B cell (primary cell): ENCODE measurements around the gene RAD51B. TPM values are rescaled to one million over a fixed set of nuclear protein-coding genes. Genes with fewer than 3 reads are reported as not detected.

Experiments
- ATAC-seq: fragments of 200-7000 bp; cut with Tn5 transposase; one replicate; pipeline ENCODE4 v1.10.0; 2021; ENCODE audit warnings: low read depth, mild to moderate bottlenecking, moderate number of reproducible peaks, moderate library complexity
- CTCF ChIA-PET: fragments of 350-600 bp; sonication (Branson Sonifier 250); formaldehyde crosslinking; loops from one replicate; lab custom pipeline; 2021; ENCODE audit warnings: antibody characterized with exemption, inconsistent platforms; lab: Charles Lee
- POLR2A ChIA-PET: fragments of 350-600 bp; sonication (Branson Sonifier 250); formaldehyde crosslinking; loops from one replicate; lab custom pipeline; 2021; ENCODE audit warnings: antibody characterized with exemption; lab: Charles Lee
- DNase-seq: peaks from one replicate; pipeline ENCODE4 v3.0.0; 2013
- H2AFZ ChIP-seq: 2 replicates; pipeline ENCODE4 v1.6.1; 2012; ENCODE audit warnings: mild to moderate bottlenecking, low read depth, low read length; ENCODE audit not compliant: insufficient read depth, poor library complexity, severe bottlenecking
- H3K27ac ChIP-seq, 2 donors: 1 replicate in 1 of 2; 2 replicates in 1 of 2; pipeline ENCODE4 v1.5.1; 2012 to 2013; ENCODE audit warnings: low read length in 2 of 2, mild to moderate bottlenecking in 2 of 2, moderate library complexity in 1 of 2
- H3K27me3 ChIP-seq, 4 experiments: fragments of 200-600 bp in 1 of 4; sonication (generic) in 1 of 4; replicated peaks in 1 of 4; 1 replicate in 2 of 4; 2 replicates in 2 of 4; pipeline versions ENCODE4 v1.6.1 to v1.7.0; 2013 to 2016; ENCODE audit warnings: low read length in 3 of 4, mild to moderate bottlenecking in 2 of 4, mixed read lengths in 1 of 4, moderate library complexity in 1 of 4; ENCODE audit not compliant: insufficient read depth in 4 of 4, control insufficient read depth in 3 of 4; ENCODE audit errors: control extremely low read depth in 1 of 4
- H3K36me3 ChIP-seq, 2 experiments: replicated peaks in 1 of 2; 1 replicate in 1 of 2; 2 replicates in 1 of 2; pipeline versions ENCODE4 v1.6.1 to v1.7.1; 2013; ENCODE audit warnings: low read length in 1 of 2; ENCODE audit not compliant: insufficient read depth in 2 of 2, control insufficient read depth in 1 of 2; ENCODE audit errors: control extremely low read depth in 1 of 2, extremely low read depth in 1 of 2
- H3K4me1 ChIP-seq, 2 donors: fragments of 200-600 bp in 1 of 2; sonication (generic) in 1 of 2; 1 replicate in 1 of 2; 2 replicates in 1 of 2; pipeline versions ENCODE4 v1.5.1 to v1.6.1; 2013 to 2017; ENCODE audit warnings: low read length in 2 of 2; ENCODE audit not compliant: control insufficient read depth in 2 of 2, insufficient read depth in 2 of 2
- H3K4me2 ChIP-seq: replicated peaks from 2 replicates; pipeline ENCODE3; 2012; ENCODE audit warnings: mild to moderate bottlenecking, low read depth, low read length; ENCODE audit not compliant: poor library complexity, severe bottlenecking
- H3K4me3 ChIP-seq, 5 experiments: fragments of 200-600 bp in 1 of 5; sonication (generic) in 1 of 5; 1 replicate in 3 of 5; 2 replicates in 2 of 5; pipeline versions ENCODE4 v1.5.1 to v1.7.0; 2011 to 2016; ENCODE audit warnings: low read length in 4 of 5, mild to moderate bottlenecking in 4 of 5, low read depth in 2 of 5, control low read depth in 1 of 5, moderate library complexity in 1 of 5; ENCODE audit not compliant: insufficient read depth in 1 of 5; ENCODE audit errors: control extremely low read depth in 1 of 5, extremely low read depth in 1 of 5
- H3K79me2 ChIP-seq: fragments of 200-600 bp; sonication (generic); one replicate; pipeline ENCODE4 v1.6.0; 2016; ENCODE audit warnings: low read length; ENCODE audit not compliant: control insufficient read depth, insufficient read depth
- H3K9ac ChIP-seq: fragments of 200-600 bp; sonication (generic); 2 replicates; pipeline ENCODE4 v1.6.1; 2017; ENCODE audit warnings: mild to moderate bottlenecking, low read length, moderate library complexity
- H3K9me3 ChIP-seq, 3 donors: one replicate each; pipeline versions ENCODE4 v1.6.1 to v1.7.1; 2013; ENCODE audit warnings: low read length in 2 of 3; ENCODE audit not compliant: control insufficient read depth in 2 of 3, insufficient read depth in 1 of 3; ENCODE audit errors: control extremely low read depth in 1 of 3
- H4K20me1 ChIP-seq: 2 replicates; pipeline ENCODE4 v1.6.0; 2012; ENCODE audit warnings: mild to moderate bottlenecking, low read length; ENCODE audit not compliant: insufficient read depth, control insufficient read depth, poor library complexity, severe bottlenecking
- H3K27ac Mint-ChIP-seq: one replicate; pipeline ENCODE4 v1.8.0; 2021; ENCODE audit warnings: mixed read lengths
- H3K27me3 Mint-ChIP-seq: one replicate; pipeline ENCODE4 v1.8.0; 2021; ENCODE audit warnings: mixed read lengths
- H3K4me1 Mint-ChIP-seq: one replicate; pipeline ENCODE4 v1.8.0; 2021; ENCODE audit warnings: mixed read lengths
- H3K4me3 Mint-ChIP-seq: one replicate; pipeline ENCODE4 v1.8.0; 2021; ENCODE audit warnings: mixed read lengths
- H3K9me3 Mint-ChIP-seq: one replicate; pipeline ENCODE4 v1.8.0; 2022; ENCODE audit warnings: mixed read lengths; ENCODE audit not compliant: insufficient read depth
- EZH2 ChIP-seq: IDR thresholded peaks from 2 replicates; pipeline ENCODE4 v1.6.1; 2012; ENCODE audit warnings: borderline replicate concordance, low read depth, mild to moderate bottlenecking, moderate library complexity, low read length; ENCODE audit not compliant: insufficient read depth, poor library complexity, severe bottlenecking
- WGBS: methylation state at CpG from one replicate; pipeline ENCODE4 v1.1.5; 2013; ENCODE audit warnings: missing lambda C conversion rate; ENCODE audit not compliant: insufficient coverage; 5-methylcytosine and 5-hydroxymethylcytosine counted together
- intact Hi-C: fragments of 100-400 bp; cut with micrococcal nuclease; formaldehyde crosslinking; loops from one replicate; pipeline ENCODE4 v1.10.0; 2022
- polyA plus RNA-seq: library from polyadenylated mRNA; depleted of rRNA; stranded (reverse); fragments of >200 nt; gene quantifications from 2 replicates; pipeline ENCODE4 v1.2.3, GENCODE V29; 2012
- total RNA-seq, 2 donors: library from RNA; stranded (reverse); fragments of 120-200 nt in 1 of 2; gene quantifications; 1 replicate in 1 of 2; 2 replicates in 1 of 2; pipeline versions ENCODE4 v1.2.3 to v1.2.4, GENCODE V29; 2013 to 2022
- TF ChIP-seq, protein P1 (sequence below): fragments of 200-600 bp; IDR thresholded peaks from one replicate; pipeline ENCODE4 v1.8.0; 2022; ENCODE audit warnings: antibody characterized with exemption, mild to moderate bottlenecking

The RAD51B gene
- total and polyA plus RNA-seq, 2 donors (not counting 1 experiment from before 2014, with no cell fraction given): 6.5 to 60.6 TPM

GRCh38 chr14:67935371-67935770 lies 115.8 kb downstream of the RAD51B start:
- Histone ChIP-seq H2AFZ (no peak overlapping the region), H3K4me3 (no peak overlapping the region), H3K4me2 (no peak overlapping the region), H3K9ac (no peak overlapping the region), H3K36me3 (no peaks in the 10 kb centered on the region), H3K9me3 (peaks cover 2 to 8% (median 3%) of the 10 kb centered on the region in 3 donors), H3K79me2 (peaks cover 5% of the 10 kb centered on the region), H3K27ac (no peak overlapping the region), H3K27me3 (no peaks in the 10 kb centered on the region), H4K20me1 (no peaks in the 10 kb centered on the region), H3K4me1 (peaks cover 0 to 3% of the 10 kb centered on the region in 2 donors)
- Mint-ChIP-seq H3K4me3 (no peak overlapping the region), H3K4me1 (peaks cover 5% of the 10 kb centered on the region), H3K27me3 (no peaks in the 10 kb centered on the region), H3K27ac (no peak overlapping the region), H3K9me3 (peaks cover 4% of the 10 kb centered on the region)
- intact Hi-C loops: loop anchor here (2.0 kb wide), 2 partner anchors 881 to 1155 kb away; no protein-coding TSS in a partner anchor
- ATAC-seq (no peak), DNase-seq (no peak)
- WGBS: no CpG with 5 or more reads among the region's 2 CpGs
- ChIA-PET CTCF (interaction anchor here (2.1 to 11.4 kb wide), 3 partner anchors 10 to 909 kb away, joined by 6 to 80 read pairs (median 20); no protein-coding TSS in a partner anchor), POLR2A (no interaction called here)
- TF ChIP-seq, protein P1, sequence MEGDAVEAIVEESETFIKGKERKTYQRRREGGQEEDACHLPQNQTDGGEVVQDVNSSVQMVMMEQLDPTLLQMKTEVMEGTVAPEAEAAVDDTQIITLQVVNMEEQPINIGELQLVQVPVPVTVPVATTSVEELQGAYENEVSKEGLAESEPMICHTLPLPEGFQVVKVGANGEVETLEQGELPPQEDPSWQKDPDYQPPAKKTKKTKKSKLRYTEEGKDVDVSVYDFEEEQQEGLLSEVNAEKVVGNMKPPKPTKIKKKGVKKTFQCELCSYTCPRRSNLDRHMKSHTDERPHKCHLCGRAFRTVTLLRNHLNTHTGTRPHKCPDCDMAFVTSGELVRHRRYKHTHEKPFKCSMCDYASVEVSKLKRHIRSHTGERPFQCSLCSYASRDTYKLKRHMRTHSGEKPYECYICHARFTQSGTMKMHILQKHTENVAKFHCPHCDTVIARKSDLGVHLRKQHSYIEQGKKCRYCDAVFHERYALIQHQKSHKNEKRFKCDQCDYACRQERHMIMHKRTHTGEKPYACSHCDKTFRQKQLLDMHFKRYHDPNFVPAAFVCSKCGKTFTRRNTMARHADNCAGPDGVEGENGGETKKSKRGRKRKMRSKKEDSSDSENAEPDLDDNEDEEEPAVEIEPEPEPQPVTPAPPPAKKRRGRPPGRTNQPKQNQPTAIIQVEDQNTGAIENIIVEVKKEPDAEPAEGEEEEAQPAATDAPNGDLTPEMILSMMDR: no peak
- TF ChIP-seq EZH2: no peak

- Mint-ChIP-seq H3K4me3 (no peak overlapping the region), H3K4me1 (peaks cover 5% of the 10 kb centered on the region), H3K27me3 (no peaks in the 10 kb centered on the region), H3K9me3 (no peaks in the 10 kb centered on the region), H3K27ac (no peak overlapping the region)
- no peaks in the 10 kb centered on the region for H3K36me3 ChIP-seq
- no peaks in the 10 kb centered on the region for H4K20me1 ChIP-seq
- H3K4me2 ChIP-seq: no peak overlapping the region
- ATAC-seq (no peak), DNase-seq (no peak)
- no peak overlapping the region for H3K9ac ChIP-seq
- no peak overlapping the region for H3K27ac ChIP-seq
- H2AFZ ChIP-seq: no peak overlapping the region
- peaks cover 0 to 3% of the 10 kb centered on the region in 2 donors for H3K4me1 ChIP-seq
- ChIA-PET CTCF (interaction anchor here (1.6 to 11.4 kb wide), 2 partner anchors 9 to 906 kb away, joined by 4 to 80 read pairs; no protein-coding TSS in a partner anchor), POLR2A (no interaction called here)
- H3K9me3 ChIP-seq: no peaks in the 10 kb centered on the region
- no peak for TF ChIP-seq EZH2
- TF ChIP-seq, protein P1: no peak
- H3K79me2 ChIP-seq: no peaks in the 10 kb centered on the region
- intact Hi-C loops: no loop called here
- H3K27me3 ChIP-seq: no peaks in the 10 kb centered on the region
- 100% methylated on average over 1 of the region's 2 CpGs for WGBS
- no peak overlapping the region for H3K4me3 ChIP-seq
Observed at GRCh38 chr14:67938071-67938470, 118.5 kb downstream of the RAD51B start.
